GM21576 (cell line): Measurements from ENCODE around the gene SLC38A4.
"Not testable (repeated sequence)": the region's sequence is repeated elsewhere in the genome, so short reads cannot be mapped to it uniquely, and the experiment has no call there.

Experiments
- ATAC-seq: cut with Tn5 transposase; IDR thresholded peaks from one replicate; pipeline ENCODE4 v1.9.1; 2021; ENCODE audit warnings: mild to moderate bottlenecking, moderate library complexity; ENCODE audit not compliant: unreplicated experiment

Gene SLC38A4

DNA sequence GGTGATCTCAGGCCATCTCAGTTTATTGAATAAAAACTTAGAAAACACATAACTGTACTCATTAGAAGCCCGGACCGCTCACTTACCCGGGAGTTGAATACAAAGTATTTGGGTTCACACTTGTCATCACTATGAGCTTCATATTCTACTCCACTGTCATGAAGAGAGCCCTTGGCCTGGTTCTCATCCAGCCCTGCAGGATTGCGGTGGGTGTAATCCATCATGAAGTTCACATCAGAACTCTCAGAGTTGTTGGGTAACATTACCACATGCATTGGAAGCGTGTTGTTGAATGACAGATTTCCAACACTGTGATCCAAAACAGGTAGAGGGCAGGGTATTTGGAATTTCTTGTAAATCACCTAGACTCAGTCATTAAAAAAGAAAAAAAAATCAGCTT lies 47.4 kb downstream of the SLC38A4 start:
- no peak for ATAC-seq

DNA sequence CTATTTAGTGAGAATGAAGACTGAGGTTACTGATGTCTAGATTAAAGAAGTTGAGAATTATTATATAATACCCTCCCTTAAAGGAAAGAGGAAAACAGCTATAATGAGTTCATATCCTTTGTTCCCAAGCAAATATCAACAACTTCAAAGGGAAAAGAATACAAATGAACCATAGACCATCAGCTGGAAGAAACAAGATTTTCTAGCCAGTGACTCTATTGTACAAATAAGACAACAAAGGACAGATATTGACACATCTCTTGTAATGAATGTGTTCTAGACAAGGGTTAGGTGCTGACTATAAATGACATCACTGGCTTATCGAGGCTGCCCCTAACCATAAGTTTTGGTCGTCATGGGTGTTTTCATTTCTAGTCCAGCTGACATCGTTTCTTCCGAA lies 48.2 kb downstream of the SLC38A4 start:
- ATAC-seq: no peak

DNA sequence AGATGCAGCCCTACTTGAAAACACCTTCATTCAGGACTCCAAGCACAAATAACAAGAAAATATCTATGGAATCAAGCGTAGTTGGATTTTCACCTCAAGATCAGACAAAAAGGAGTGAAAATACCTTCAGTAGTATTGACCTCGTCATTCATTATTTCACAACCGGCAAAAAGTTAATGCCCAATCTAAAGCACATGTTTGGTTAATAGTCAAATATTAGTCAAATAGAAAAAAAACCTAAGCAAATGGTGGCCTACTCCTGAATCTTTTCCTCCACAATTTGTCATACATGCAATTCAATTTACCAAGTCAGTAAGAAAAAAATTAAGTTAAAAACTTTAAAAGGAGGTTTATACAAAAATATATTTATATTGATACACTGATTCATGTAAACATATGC lies 50.0 kb downstream of the SLC38A4 start:
- no peak for ATAC-seq

GRCh38 chr12:46774322-46774633 lies 51.5 kb downstream of the SLC38A4 start:
- ATAC-seq: no peak

DNA sequence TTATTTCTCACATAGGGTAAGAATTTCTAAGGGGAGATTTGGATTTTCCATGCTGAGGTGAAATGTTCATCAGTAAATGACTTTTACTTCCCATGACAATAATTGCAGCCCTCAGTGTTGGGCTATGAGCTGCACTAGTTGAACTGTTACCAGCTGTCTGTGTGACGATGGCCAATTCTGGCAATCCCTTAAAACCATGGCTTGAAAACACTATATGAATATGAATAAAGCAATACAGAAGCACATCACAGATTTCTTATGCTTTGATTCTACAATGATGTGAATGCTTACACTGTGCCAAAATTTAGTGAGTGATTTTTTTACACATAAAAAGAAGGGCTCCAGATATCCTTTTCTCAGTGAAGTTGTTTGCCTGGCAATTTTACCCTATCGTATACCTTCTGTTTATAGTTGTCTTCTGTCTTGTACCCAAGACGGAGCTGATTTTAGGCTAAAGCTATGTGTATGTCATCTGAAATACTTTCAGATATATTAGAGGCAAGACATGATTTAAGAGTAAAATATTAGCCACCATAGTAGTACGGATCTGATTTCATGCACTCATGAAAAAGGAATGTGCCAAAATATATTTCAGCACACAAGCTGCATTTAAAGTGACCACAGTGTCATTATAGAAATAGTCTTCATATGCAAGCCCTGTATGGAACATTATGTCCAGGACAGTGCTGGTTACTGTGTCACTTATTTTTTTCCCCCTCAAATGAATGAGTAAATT lies 52.0 kb downstream of the SLC38A4 start:
- ATAC-seq: no peak

DNA sequence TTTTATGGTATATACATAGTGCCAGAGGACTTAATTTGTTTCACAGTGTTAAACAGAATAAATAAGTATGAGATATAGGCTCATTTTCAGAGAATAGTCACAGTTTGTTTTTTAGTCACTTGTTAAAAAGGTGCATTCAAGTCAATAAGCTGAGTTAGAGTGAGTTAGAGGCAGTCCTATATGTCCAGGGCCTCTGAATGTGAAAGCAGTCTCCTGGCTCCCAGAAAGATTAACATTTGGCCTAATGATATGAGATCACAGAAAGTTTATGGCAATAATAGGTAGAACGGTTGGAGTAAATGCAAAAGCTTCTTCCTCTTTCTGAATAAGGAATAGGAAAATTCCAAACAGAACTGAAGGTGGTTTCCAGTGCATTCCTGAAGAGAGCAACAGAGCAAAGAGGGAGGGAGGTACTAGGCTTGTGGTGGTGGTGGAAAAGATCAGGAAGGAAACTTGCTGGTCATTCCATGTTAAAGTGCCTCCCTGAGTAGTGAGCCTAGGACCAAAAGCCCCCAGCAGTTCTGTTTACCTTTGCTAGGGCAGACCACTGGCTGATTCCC lies 54.4 kb downstream of the SLC38A4 start:
- no peak for ATAC-seq

DNA sequence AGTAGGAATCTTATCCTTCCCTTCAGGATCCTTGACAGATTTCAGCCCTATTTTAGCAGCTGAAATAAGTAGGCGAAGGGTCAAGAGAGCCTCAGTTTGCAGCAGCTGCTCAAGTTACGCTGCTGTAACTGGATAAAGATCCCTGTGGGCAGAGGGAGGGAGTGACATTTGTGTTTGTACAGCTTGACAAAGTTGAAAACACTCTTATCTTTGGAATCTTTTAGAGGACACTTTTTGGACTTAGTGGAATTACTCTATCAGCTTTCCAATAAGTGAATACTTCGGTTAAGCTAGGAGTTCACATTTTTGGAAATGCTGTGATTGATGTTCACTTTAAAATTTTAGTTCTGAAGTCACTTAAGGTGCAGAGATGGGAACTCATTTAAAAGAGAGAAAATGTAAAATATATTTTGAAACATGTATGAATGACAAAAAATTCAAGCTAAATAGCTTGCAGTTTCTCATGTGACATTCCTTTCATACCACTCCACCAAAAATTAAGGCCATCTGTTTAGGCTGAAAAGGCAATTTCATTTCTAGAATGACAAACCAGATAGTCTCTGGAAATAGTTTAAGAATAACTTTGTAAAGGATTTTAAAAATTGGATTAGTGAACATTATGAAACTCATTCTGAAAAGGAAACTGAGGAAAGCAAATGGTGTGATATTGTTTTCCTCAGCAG lies 55.2 kb downstream of the SLC38A4 start:
- no peak for ATAC-seq

GRCh38 chr12:46764005-46764404 lies 61.8 kb downstream of the SLC38A4 start:
- no peak for ATAC-seq

GRCh38 chr12:46763230-46763629 lies 62.6 kb downstream of the SLC38A4 start:
- ATAC-seq: no peak

GRCh38 chr12:46754550-46754949 lies 71.2 kb downstream of the SLC38A4 start:
- no peak for ATAC-seq

DNA sequence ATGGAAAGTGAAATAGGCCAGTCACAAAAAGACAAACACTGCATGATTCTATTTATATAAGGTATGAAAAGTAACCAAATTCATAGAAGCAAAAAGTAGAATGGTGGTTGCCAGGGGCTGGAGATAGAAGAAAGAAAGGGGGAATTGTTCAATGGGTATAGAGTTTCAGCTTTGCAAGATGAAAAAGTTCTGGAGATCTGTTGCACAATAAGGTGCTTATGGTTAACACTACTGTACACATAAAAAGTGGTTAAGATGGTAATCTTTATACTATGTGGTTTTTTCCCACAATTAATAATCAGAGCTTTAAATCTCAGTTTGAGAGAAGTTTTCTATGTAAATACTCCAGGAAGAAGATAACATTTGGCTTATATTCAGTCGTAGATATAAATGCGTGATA lies 73.4 kb downstream of the SLC38A4 start:
- ATAC-seq: no peak

DNA sequence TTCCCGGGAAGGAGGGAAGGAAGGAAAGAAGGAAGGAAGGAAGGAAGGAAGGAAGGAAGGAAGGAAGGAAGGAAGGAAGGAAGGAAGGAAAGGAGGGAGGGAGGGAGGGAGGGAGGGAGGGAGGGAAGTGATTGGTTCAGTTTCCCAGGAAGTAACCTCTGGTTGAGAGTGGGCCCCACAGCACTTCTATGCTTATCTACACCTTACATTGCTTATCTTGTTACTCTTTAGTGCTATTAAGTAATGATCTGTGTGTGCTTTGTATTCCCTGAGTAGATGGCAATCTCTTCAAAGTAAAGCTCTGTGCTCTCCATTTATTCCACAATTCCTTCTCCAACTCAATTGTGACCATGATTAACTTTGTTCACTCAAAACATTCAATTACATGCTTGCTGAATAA lies 74.6 kb downstream of the SLC38A4 start:
- no peak for ATAC-seq

- no peak for ATAC-seq
Measured at GRCh38 chr12:46749322-46749721, 76.5 kb downstream of the SLC38A4 start.

DNA sequence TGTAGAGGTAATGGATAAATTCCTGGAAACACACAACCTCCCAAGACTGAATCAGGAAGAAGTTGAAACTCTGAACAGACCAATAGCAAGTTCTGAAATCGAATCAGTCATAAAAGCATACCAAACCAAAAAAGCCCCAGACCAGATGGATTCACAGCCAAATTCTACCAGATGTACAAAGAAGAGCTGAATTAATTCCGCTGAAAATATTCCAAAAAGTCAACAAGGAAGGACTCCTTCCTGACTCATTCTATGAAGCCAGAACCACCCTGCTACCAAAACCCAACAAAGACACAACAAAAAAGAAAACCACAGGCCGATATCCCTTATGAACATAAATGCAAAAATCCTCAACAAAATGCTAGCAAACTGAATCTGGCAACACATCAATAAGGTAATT lies 81.5 kb downstream of the SLC38A4 start:
- no peak for ATAC-seq

DNA sequence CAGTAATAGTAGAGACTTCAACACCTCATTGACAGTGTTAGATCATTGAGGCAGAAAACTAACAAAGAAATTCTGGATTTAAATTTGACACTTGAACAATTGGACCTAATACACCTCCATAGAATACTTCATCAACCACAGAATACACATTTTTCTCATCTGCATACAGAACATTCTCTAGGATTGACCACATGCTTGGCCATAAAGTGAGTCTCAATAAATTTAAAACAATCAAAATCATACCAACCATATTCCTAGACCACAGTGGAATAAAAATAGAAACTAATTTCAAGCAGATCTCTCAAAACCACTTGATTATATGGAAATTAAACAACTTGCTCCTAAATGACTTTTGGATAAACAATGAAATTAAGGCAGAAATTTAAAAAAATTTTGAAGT lies 82.3 kb downstream of the SLC38A4 start:
- no peak for ATAC-seq

GRCh38 chr12:46742271-46742670 lies 83.5 kb downstream of the SLC38A4 start:
- not testable (repeated sequence) for ATAC-seq

DNA sequence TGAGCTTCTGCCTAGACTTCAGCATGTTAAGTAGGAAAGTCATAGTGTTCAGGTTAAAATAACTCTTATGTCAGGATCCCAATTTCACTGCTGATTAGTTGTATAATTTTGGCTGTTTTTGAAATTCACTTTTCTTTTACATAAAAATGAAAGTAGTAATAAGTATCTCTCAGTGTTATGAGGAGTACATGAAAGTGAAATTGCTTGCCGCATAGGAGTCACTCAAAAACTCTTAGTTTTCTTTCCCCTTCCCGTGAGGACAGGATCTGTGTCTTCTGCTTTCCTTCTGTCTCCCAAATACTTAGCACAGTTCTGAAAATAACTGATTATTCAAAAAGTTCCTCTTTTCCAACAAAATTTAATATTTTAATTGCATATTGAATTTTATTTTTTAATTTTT lies 100.5 kb downstream of the SLC38A4 start:
- ATAC-seq: no peak

GRCh38 chr12:46723629-46724419 lies 102.0 kb downstream of the SLC38A4 start:
- no peak for ATAC-seq

- ATAC-seq: no peak
Measured at GRCh38 chr12:46722394-46723185, 103.2 kb downstream of the SLC38A4 start.

DNA sequence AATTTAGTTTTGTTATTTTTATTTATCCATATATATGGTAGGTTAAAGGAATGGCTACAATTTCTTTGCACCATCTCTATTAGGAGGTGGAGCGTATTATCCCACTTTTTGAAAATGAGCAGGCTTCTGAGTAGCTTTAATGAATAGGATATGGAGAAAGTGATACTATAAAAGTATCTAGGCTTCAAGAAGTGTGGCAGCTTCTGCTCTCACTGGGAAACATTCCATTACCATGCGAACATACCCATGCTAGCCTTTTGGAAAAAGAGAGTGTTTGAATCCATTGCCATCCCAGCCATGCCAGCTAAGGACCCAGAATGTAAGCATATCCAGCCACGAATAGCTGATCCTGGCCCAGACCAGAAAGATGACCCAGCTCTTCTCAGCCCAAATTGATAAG lies 107.3 kb downstream of the SLC38A4 start:
- ATAC-seq: no peak

GRCh38 chr12:46717868-46718267 lies 107.9 kb downstream of the SLC38A4 start:
- no peak for ATAC-seq
